Endothelial cell of umbilical vein (primary cell): ENCODE measurements around the gene ERG. TPM values are rescaled to one million over a fixed set of nuclear protein-coding genes. Genes with fewer than 3 reads are reported as not detected.
A peak's percentile ranks its signal among the peaks of the same experiment; 100 is the strongest.

ENCODE experiments used
- BruUV-seq: library from RNA; stranded (reverse); fragments of 400-500 nt; replicated peaks from 2 replicates; lab custom pipeline; 2021; lab: Mats Ljungman, UMichigan
- CTCF ChIA-PET: fragments of 300-600, 350-600 bp; sonication (Branson Sonifier 250); formaldehyde crosslinking; loops from one replicate; lab custom pipeline; 2021; ENCODE audit warnings: antibody characterized with exemption, inconsistent platforms; lab: Charles Lee
- POLR2A ChIA-PET: fragments of 300-600, 350-600 bp; sonication (Branson Sonifier 250); formaldehyde crosslinking; loops from one replicate; lab custom pipeline; 2021; ENCODE audit warnings: antibody characterized with exemption, inconsistent platforms; lab: Charles Lee
- DNase-seq: peaks from one replicate; pipeline ENCODE4 v3.0.0-alpha.2; 2011; ENCODE audit warnings: low read depth, low spot score
- FAIRE-seq: peaks from 2 replicates; lab custom pipeline; 2011; peaks lifted over from hg19 to GRCh38; lab: Jason Lieb, UNC
- H2AFZ ChIP-seq: 2 replicates; pipeline ENCODE4 v1.6.0; 2012; ENCODE audit warnings: low read depth, low read length, control low read depth, inconsistent platforms
- H3K27ac ChIP-seq: 2 replicates; pipeline ENCODE4 v1.5.1; 2011; ENCODE audit warnings: low read depth, mild to moderate bottlenecking, control low read depth, low read length, moderate library complexity; ENCODE audit not compliant: insufficient read depth
- H3K27me3 ChIP-seq, 2 experiments: 2 replicates each; pipeline versions ENCODE4 v1.6.0 to v1.6.1; 2011; ENCODE audit warnings: low read length in 2 of 2, mixed read lengths in 1 of 2; ENCODE audit not compliant: control insufficient read depth in 2 of 2, insufficient read depth in 2 of 2
- H3K36me3 ChIP-seq, 2 experiments: 2 replicates in 1 of 2; 3 replicates in 1 of 2; pipeline ENCODE4 v1.5.1; 2011; ENCODE audit warnings: low read length in 2 of 2, mild to moderate bottlenecking in 1 of 2, moderate library complexity in 1 of 2; ENCODE audit not compliant: control insufficient read depth in 2 of 2, insufficient read depth in 2 of 2; ENCODE audit errors: extremely low read depth in 1 of 2
- H3K4me1 ChIP-seq: 3 replicates; pipeline ENCODE4 v1.5.1; 2011; ENCODE audit warnings: mild to moderate bottlenecking, low read length; ENCODE audit not compliant: control insufficient read depth, insufficient read depth; ENCODE audit errors: extremely low read depth
- H3K4me2 ChIP-seq: 2 replicates; pipeline ENCODE4 v1.6.1; 2011; ENCODE audit warnings: low read length, control low read depth, mixed read lengths; ENCODE audit not compliant: insufficient read depth
- H3K4me3 ChIP-seq, 3 experiments: fragments of 200-600 bp in 1 of 3; sonication (generic), shearing (Covaris generic) in 1 of 3; replicated peaks in 1 of 3; 2 replicates each; pipeline ENCODE4 v1.5.1; 2011 to 2016; ENCODE audit warnings: control low read depth in 3 of 3, low read length in 3 of 3, mild to moderate bottlenecking in 2 of 3, inconsistent platforms in 1 of 3, low read depth in 1 of 3, moderate library complexity in 1 of 3; ENCODE audit not compliant: insufficient read depth in 1 of 3
- H3K79me2 ChIP-seq: 2 replicates; pipeline ENCODE4 v1.6.0; 2012; ENCODE audit warnings: low read length, inconsistent platforms; ENCODE audit not compliant: control insufficient read depth, insufficient read depth
- H3K9ac ChIP-seq: replicated peaks from 2 replicates; pipeline ENCODE3; 2011; ENCODE audit warnings: low read length, control low read depth; ENCODE audit not compliant: insufficient read depth; ENCODE audit errors: extremely low read depth
- H3K9me1 ChIP-seq: replicated peaks from 3 replicates; pipeline ENCODE4 v1.6.0; 2011; ENCODE audit warnings: mild to moderate bottlenecking, low read length; ENCODE audit not compliant: control insufficient read depth, insufficient read depth; ENCODE audit errors: extremely low read depth
- H3K9me3 ChIP-seq: replicated peaks from 2 replicates; pipeline ENCODE4 v1.5.1; 2012; ENCODE audit warnings: low read length, inconsistent platforms; ENCODE audit not compliant: control insufficient read depth, insufficient read depth
- H4K20me1 ChIP-seq: replicated peaks from 2 replicates; pipeline ENCODE3; 2011; ENCODE audit warnings: mild to moderate bottlenecking, low read length; ENCODE audit not compliant: control insufficient read depth, insufficient read depth; ENCODE audit errors: extremely low read depth
- CTCF ChIP-seq, 2 donors: IDR thresholded peaks; 1 replicate in 1 of 2; 2 replicates in 1 of 2; pipeline ENCODE4 v1.5.1; 2011; ENCODE audit warnings: low read length in 2 of 2, mild to moderate bottlenecking in 2 of 2, moderate library complexity in 2 of 2, control low read depth in 1 of 2, inconsistent platforms in 1 of 2, low read depth in 1 of 2; ENCODE audit not compliant: insufficient read depth in 1 of 2; ENCODE audit errors: extremely low read depth in 1 of 2
- EZH2 ChIP-seq: IDR thresholded peaks from 2 replicates; pipeline ENCODE4 v1.6.1; 2012; ENCODE audit warnings: borderline replicate concordance, low read depth, mild to moderate bottlenecking, moderate library complexity, low read length, inconsistent platforms; ENCODE audit not compliant: severe bottlenecking
- FOS ChIP-seq: IDR thresholded peaks from 2 replicates; pipeline ENCODE4 v1.6.1; 2011; ENCODE audit warnings: mild to moderate bottlenecking, low read length, moderate library complexity, borderline replicate concordance; ENCODE audit not compliant: insufficient read depth
- GATA2 ChIP-seq: IDR thresholded peaks from 2 replicates; pipeline ENCODE4 v1.7.0; 2011; ENCODE audit warnings: low read depth, mild to moderate bottlenecking, moderate library complexity, mixed read lengths, low read length; ENCODE audit not compliant: insufficient read length, insufficient read depth
- JUN ChIP-seq: IDR thresholded peaks from 2 replicates; pipeline ENCODE4 v1.6.1; 2011; ENCODE audit warnings: borderline replicate concordance, low read depth; ENCODE audit not compliant: insufficient read length, insufficient read depth
- MYC ChIP-seq: IDR thresholded peaks from one replicate; pipeline ENCODE4 v1.6.1; 2011; ENCODE audit warnings: mild to moderate bottlenecking, low read depth, low read length
- POLR2A ChIP-seq: IDR thresholded peaks from 2 replicates; pipeline ENCODE4 v1.6.1; 2012; ENCODE audit warnings: low read depth, mild to moderate bottlenecking, control low read depth, low read length
- POLR2AphosphoS5 ChIP-seq: IDR thresholded peaks from 2 replicates; pipeline ENCODE4 v1.6.1; 2012; ENCODE audit warnings: low read depth, mild to moderate bottlenecking, control low read depth, low read length, moderate library complexity; ENCODE audit not compliant: insufficient read depth
- dilution Hi-C: fragments of 300-500 bp; cut with MboI; formaldehyde crosslinking; loops from one replicate; pipeline ENCODE4 v1.15.0; 2019; ENCODE audit warnings: low sequenced_read_pairs; ENCODE audit not compliant: extremely low pct_ligation_motif_present
- intact Hi-C: fragments of 100-400 bp; cut with micrococcal nuclease; formaldehyde crosslinking; loops from one replicate; pipeline ENCODE4 v1.10.0; 2022
- polyA plus RNA-seq, 4 experiments: library from polyadenylated mRNA; depleted of rRNA in 3 of 4; stranded (reverse) in 3 of 4; unstranded in 1 of 4; fragments of >200 nt; gene quantifications; 2 replicates each; pipeline versions ENCODE4 v1.2.1 to v1.2.3, GENCODE V29; 2011 to 2012; ENCODE audit warnings: missing spikeins in 1 of 4
- total RNA-seq: library from RNA; stranded (reverse); gene quantifications from 2 replicates; pipeline ENCODE4 v1.2.3, GENCODE V29; 2021
- TF ChIP-seq, protein P1 (sequence below): IDR thresholded peaks from 2 replicates; pipeline ENCODE4 v1.6.1; 2011; ENCODE audit not compliant: insufficient read depth, insufficient read length

ERG gene
- total and polyA plus RNA-seq, 2 donors (not counting 3 experiments of a cell fraction or from before 2014, with no cell fraction given) = 173 to 210 TPM

DNA sequence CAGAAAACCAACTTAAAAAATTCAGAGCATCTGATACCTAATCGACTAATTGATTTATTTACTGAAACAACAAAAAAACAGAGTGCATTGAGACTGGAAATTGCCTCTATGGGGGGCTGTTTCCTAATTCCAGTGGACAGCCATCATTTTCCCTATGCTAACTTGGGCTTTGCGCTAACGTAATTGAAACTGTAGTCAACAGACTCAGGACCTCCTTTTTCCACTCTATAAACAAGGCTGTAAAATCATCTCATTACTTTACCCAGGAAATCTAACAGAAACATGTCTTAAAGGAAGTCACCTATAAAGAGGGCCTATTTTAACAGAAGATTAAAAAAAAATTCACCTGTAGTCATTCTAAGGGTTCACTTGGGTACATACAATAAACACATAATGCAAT is 2.1 kb downstream of the ERG start:
- CTCF ChIA-PET = interaction anchor here (0.8 to 1.0 kb wide), 2 partner anchors 49 to 51 kb away, joined by 3 read pairs; no protein-coding TSS in a partner anchor
- DNase-seq (peak; percentile 71), FAIRE-seq (no peak)
- no peaks in the 10 kb centered on the region for H3K9me3 ChIP-seq
- H2AFZ ChIP-seq = no peak overlapping the region
- peaks cover 60% of the 10 kb centered on the region for H3K4me1 ChIP-seq
- peak overlapping the region; percentile 95 for H3K4me2 ChIP-seq
- POLR2A ChIA-PET = no interaction called here
- no TSS peak for BruUV-seq
- intact Hi-C loops (loop anchor here (5.0 kb wide), 1 partner anchor 324 kb away; no protein-coding TSS in a partner anchor), dilution Hi-C loops (no loop called here)
- no peaks in the 10 kb centered on the region for H3K27me3 ChIP-seq
- no peaks in the 10 kb centered on the region for H3K9me1 ChIP-seq
- TF ChIP-seq EZH2 = no peak
- TF ChIP-seq MYC = no peak
- TF ChIP-seq GATA2 = no peak
- no peak for TF ChIP-seq JUN
- no peak for TF ChIP-seq CTCF (IDR thresholded peaks at IDR 0.05; ENCODE audit: extremely low read depth in 1 of 2, insufficient read depth in 1 of 2, low read depth in 1 of 2, low read length in 2 of 2)
- no peak for TF ChIP-seq FOS
- TF ChIP-seq POLR2A = no peak
- TF ChIP-seq, protein P1, sequence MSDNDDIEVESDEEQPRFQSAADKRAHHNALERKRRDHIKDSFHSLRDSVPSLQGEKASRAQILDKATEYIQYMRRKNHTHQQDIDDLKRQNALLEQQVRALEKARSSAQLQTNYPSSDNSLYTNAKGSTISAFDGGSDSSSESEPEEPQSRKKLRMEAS = no peak
- no peak for TF ChIP-seq POLR2AphosphoS5
- peaks cover 0 to 4% of the 10 kb centered on the region in 2 experiments for H3K36me3 ChIP-seq
- no peaks in the 10 kb centered on the region for H4K20me1 ChIP-seq
- H3K4me3 ChIP-seq = peak overlapping the region; percentile 84 to 100 (median 99)
- H3K9ac ChIP-seq = peak overlapping the region; percentile 100
- H3K27ac ChIP-seq = peak overlapping the region; percentile 100
- H3K79me2 ChIP-seq = peaks cover 71% of the 10 kb centered on the region
